ENCODE results near the gene COL26A1. TPM values are rescaled to one million over a fixed set of nuclear protein-coding genes. Genes with fewer than 3 reads are reported as not detected.

COL26A1 gene
- not detected in 2 replicates for total RNA-seq (ENCODE audit: low replicate concordance)

- peak within 1 kb of the TSS; percentile 44 for H3K4me3 ChIP-seq (ENCODE audit: low read depth, low read length)
- no peak for DNase-seq (ENCODE audit: low read depth)
- TF ChIP-seq CTCF (IDR thresholded peaks at IDR 0.05; ENCODE audit: insufficient read depth, low read length) = no peak
Measured at GRCh38 chr7:101362334-101363195, at the start of gene COL26A1. TSS of gene COL26A1 (plus strand) at chr7:101362875. CDS start at chr7:101363033, 158 bp downstream.

GRCh38 chr7:101315336-101315735 lies 47.3 kb upstream of the COL26A1 start:
- no peak overlapping the region for H3K4me3 ChIP-seq (ENCODE audit: low read depth, low read length)
- DNase-seq (ENCODE audit: low read depth) = peak; percentile 63
- TF ChIP-seq CTCF (IDR thresholded peaks at IDR 0.05; ENCODE audit: insufficient read depth, low read length) = peak; percentile 67

GRCh38 chr7:101319401-101319800 lies 43.3 kb upstream of the COL26A1 start:
- no peak for TF ChIP-seq CTCF (IDR thresholded peaks at IDR 0.05; ENCODE audit: insufficient read depth, low read length)
- no peak overlapping the region for H3K4me3 ChIP-seq (ENCODE audit: low read depth, low read length)
- DNase-seq (ENCODE audit: low read depth) = no peak

- DNase-seq (ENCODE audit: low read depth) = peak; percentile 86
- peak within 1 kb of the TSS; percentile 90 for H3K4me3 ChIP-seq (ENCODE audit: low read depth, low read length)
- TF ChIP-seq CTCF (IDR thresholded peaks at IDR 0.05; ENCODE audit: insufficient read depth, low read length) = peak; percentile 50
Measured at GRCh38 chr7:101321491-101322401, 40.9 kb upstream of the COL26A1 start, which contains the start of gene IFT22. TSS of gene IFT22 (minus strand) at chr7:101321812. CDS start at chr7:101321709, 103 bp downstream.

GRCh38 chr7:101328159-101328558 lies 34.5 kb upstream of the COL26A1 start:
- no peak for TF ChIP-seq CTCF (IDR thresholded peaks at IDR 0.05; ENCODE audit: insufficient read depth, low read length)
- H3K4me3 ChIP-seq (ENCODE audit: low read depth, low read length) = no peak overlapping the region
- no peak for DNase-seq (ENCODE audit: low read depth)

- no peak overlapping the region for H3K4me3 ChIP-seq (ENCODE audit: low read depth, low read length)
- peak; percentile 17 for DNase-seq (ENCODE audit: low read depth)
- no peak for TF ChIP-seq CTCF (IDR thresholded peaks at IDR 0.05; ENCODE audit: insufficient read depth, low read length)
Measured at GRCh38 chr7:101330011-101330484, 32.6 kb upstream of the COL26A1 start.
